A549 (cell line): ENCODE results near the gene BIN1.

Experiments used
- BHLHE40 ChIP-seq: IDR thresholded peaks from 2 replicates; pipeline ENCODE4 v1.6.1; 2012; ENCODE audit warnings: low read depth, low read length, inconsistent platforms
- CEBPB ChIP-seq, 2 experiments: fragments of >200 bp in 1 of 2; sonication (Bioruptor Twin) in 1 of 2; formaldehyde crosslinking in 1 of 2; IDR thresholded peaks; 2 replicates each; pipeline ENCODE4 v1.6.1; 2012 to 2016
- JUNB ChIP-seq: fragments of >200 bp; sonication (Bioruptor Twin); formaldehyde crosslinking; IDR thresholded peaks from 2 replicates; pipeline ENCODE4 v1.6.1; 2016
- MYC ChIP-seq: IDR thresholded peaks from 2 replicates; pipeline ENCODE4 v1.6.1; 2012; ENCODE audit warnings: mild to moderate bottlenecking, inconsistent platforms, low read length, improper control_type of control experiment, borderline replicate concordance
- RFX5 ChIP-seq: fragments of 450-650 bp; IDR thresholded peaks from 2 replicates; pipeline ENCODE4 v1.7.1; 2014; ENCODE audit warnings: antibody characterized with exemption, mild to moderate bottlenecking, moderate library complexity

- TF ChIP-seq MYC (no peak), BHLHE40 (no peak), CEBPB (IDR thresholded peaks at IDR 0.05) (no peak), JUNB (no peak), RFX5 (no peak)
These were observed 38.4 kb upstream of the BIN1 start for GRCh38 chr2:127145280-127145895.
